IPS-NIHi11 (cell line): Measurements from ENCODE around the gene LYPD6B.

Experiments
- DNase-seq: peaks from one replicate; pipeline ENCODE4 v3.0.0; 2012; ENCODE audit warnings: mixed read lengths, low spot score

LYPD6B gene

DNA sequence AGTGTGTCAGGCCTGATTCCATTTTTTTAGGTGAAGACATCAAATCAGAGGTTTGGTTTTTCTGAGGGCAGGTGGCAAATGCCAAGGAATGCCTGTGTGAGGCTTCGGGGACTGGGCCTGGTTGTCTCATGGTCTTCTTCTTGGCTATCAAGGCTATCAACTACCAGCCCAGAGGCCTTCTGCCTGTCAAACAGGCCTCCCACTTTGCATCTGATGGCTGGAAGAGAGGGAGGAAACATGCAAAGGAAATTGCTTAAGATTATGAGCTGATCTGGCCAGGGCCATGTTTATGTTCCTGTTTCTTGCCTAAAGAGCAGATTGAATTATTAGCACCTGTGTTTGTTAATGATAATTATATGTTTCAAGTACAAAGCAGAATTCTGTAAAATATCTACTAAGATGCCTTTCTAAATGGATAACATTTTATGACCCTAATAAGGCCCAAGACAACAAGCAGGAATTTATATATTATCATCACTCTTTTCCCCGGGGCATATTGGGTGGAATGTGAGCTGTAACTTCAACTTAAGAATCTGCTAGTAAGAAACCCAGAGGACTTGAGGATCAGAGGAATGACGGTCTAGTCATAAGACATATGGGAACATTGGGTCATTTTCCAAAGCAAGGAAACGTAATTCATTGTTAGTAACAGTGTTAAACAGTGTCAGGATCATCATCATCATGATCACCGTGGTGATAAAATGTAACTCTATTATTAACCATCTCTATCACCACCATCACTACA is 123.2 kb downstream of the LYPD6B start:
- DNase-seq = no peak

DNA sequence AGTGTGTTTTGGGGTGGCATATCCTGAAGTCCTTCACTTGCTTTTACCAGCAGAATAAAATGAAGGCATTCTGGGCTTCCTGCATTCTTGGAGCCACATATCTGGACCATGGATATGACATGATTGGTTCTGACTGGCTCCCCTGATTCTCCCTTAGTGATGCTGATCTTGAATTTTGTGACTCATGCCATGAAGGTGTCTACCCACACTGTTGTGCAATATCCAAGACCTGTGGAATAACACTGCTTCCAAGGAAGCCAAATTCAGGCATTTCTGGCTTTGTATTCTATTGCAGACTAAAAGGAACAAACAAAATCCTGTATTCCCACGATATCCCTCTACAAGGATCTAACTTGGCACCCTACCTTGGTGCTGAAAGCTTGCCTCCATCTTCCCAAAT is 125.8 kb downstream of the LYPD6B start:
- DNase-seq = no peak

DNA sequence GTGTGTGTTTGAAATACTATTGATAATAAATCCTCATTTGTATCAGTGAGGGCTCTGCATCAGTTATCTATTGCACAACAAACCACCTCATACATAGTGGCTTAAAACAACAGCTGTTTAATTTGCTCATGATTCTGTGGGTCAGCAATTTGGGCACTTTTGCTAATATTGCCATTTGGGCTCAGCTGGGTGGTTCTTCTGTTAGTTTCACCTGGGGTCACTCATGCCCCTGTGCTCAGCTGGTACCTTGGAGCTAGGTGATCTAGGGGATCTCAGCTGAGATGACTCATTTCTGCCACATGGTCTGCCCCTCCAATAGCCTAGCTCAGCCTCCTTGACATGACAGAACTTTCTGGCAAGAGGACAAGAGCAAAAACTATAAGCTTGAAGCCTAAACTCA is 126.3 kb downstream of the LYPD6B start:
- no peak for DNase-seq

DNA sequence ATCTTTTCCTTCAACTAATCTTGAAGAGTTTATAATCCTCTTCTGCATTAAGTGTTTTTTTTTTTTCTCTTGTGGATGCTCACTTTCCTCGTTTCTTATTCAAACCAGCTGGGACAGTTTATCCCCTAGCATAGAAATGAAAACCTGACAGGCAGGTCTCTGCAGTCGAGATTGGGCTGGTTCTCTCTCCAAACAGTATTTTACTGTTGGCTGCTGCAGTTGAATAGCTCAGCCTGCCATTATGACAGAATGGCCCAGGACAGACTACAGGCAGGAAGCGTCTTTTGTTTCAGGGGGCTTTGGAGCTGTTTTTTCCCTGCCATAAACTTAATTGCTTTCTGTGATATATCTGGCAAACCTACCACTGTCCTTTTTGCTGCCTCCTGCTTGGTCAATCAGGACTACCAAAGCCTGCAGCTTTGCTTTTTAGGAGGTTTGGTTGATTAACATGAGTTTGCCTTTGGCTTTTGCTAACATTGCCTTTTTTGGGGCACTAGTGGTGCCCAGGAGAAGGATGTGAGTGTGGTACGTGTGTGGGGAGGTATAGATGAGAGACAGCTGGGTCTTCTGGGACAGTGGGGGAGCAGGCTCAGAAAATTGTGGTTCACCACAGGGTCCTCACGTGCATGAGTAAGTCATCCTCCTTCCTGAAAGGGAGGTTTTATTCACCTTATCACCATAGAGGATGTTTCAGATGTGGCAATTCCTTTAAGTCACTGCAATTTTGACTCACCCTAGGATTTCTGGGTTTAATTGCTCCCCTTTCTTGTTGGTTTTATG is 128.7 kb downstream of the LYPD6B start:
- no peak for DNase-seq

DNA sequence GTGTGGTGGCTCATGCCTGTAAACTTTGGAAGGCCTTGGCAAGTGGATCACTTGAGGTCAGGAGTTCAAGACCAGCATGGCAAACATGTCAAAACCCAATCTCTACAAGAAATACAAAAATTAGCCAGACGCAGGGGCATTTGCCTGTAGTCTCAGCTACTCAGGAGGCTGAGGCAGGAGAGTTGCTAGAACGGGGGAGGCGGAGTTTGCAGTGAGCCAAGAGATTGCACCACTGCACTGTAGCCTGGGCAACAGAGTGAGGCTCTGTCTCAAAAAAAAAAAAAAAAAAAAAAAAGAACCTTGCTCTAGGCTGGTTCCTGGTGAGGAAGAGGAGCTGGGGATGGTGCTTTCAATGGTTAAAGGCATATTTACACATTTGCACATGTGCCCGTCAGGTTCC is 129.4 kb downstream of the LYPD6B start:
- DNase-seq = no peak

DNA sequence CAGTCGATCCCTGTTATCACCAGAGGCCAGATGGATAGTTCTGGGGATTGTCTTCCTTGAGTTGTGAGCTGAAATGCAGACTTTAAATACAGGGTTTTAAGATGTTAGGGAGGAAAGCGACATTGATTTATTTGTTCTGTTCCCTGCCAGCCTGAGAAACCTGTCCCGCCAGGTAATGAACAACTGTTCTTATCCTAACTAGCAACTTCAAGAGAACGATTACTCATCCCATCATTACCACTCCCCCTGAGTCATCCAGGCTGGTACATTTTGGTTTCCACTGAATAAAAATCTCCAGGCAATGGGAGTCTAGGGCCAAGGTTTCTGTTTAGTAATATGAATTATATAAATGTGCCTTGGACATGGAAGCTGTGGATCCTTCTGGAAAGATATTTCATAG is 131.2 kb downstream of the LYPD6B start:
- peak; percentile 25 for DNase-seq

DNA sequence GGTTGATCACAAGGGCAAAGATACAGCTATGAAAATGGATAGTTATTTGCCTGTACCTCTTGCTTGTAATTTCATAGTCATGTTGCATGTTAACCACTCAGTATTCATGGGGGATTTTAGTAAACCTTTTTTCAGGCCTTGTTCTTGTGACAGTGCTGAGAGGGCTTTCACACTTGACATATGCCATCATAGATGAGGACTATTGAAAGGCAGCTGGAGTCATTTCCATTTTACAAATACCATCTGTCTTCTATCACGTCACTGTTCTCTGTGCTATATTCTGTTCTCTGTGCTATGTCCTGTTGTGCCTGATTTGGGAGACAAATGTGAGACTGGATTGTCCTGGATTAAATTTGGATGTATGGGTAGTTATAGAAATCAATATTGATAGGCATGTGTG is 131.7 kb downstream of the LYPD6B start:
- DNase-seq = no peak

DNA sequence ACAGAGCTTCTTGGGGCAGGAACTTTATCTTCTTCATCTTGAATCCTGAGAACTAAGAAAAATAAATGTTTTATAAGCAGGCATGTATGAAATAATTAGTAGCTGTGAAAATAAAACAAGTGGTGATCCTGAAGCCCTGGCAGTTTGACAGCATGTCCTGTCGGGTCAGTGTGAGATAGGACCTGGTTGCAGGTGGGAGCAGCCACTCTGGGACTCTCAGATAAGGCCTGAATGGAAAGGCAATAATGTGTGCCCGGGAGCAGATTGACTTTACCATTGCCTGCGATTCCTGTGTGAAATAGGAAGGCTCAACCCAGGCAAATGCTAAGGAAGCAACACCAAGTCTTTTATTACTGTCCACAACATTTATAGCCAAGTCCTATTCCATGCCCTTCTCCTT is 132.4 kb downstream of the LYPD6B start:
- no peak for DNase-seq

DNA sequence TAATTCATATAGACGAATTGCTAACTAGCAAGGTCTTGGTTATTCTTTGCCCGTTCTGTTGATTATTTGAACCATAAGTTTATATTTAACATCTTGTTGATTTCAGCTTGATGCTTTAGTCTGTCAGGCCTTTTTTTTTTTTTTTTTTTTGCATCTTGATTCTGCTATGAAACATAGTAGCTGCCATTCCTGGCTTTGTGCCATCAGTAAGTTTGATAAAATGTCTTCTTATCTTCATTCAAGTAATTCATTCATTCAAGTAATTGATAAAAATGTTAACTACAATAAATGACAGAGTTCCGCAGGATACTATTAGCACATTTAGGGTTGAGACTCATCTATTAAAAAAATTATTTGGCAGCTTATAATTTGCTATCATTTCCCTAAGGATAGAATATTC is 134.7 kb downstream of the LYPD6B start:
- DNase-seq = no peak

DNA sequence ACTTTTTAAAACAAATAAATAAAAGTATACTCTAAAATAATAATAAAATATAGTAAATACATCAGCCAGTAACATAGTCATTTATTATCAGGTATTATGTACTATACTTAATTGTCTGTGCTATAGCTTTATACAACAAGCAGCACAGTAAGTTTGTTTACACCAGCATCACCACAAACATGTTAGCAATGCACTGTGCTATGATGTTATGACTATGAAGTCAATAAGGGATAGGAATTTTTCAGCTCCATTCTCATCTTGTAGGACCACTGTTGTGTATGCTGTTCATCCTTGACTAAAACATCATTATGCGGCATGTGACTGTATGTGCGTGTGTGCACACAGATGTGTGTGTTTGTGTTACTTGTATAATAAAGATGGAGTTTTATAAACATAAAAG is 137.5 kb downstream of the LYPD6B start:
- no peak for DNase-seq

DNA sequence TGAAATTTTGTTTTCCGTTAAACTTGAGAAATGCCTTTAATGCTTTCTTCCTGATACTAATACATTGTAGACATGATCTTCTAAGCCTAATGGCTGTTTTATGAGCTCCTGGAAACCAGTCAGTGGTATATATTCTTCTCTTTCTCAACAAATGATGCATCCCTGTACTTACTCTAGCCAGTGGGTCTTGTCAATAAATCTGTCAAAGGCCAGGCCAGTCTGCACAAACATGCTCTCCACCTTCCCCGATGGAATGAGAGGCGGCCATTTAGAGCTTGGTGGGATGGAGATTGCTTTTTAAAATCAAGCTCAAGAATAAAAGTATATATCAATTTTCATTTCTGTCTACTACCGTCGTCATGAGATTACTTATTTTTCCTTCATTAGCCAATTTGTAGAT is 140.1 kb downstream of the LYPD6B start:
- DNase-seq = no peak

DNA sequence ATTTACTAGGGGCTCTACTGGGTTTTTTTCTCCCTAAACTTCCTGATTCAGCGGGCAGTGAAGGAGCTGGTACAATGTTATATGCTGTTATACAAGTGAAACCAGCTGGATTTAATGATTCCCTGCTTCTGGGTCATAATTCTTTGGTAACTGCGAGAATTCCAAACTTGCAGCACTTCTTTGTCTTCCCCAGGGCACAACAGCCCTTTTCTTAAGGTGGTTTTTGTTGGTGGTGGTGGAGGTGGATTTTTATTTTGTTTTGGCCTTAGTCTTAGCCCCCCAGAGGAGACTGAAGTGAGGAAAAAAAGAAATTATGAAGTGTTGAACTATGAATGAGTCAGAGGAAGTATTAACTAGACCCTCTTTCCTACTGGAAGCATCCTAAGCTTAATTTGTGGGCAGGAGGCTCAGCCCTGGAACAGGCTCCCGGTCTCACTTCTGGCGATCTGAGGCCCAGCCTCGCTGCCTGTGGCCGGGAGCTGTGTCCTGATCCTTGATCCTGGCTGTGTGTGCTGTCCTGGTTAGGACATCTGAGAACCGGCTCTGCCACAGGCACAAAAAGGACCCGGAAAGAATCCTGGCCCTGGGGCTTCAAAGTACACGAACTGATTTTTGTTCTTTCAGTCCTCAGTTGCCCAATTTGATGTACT is 141.9 kb downstream of the LYPD6B start:
- no peak for DNase-seq

DNA sequence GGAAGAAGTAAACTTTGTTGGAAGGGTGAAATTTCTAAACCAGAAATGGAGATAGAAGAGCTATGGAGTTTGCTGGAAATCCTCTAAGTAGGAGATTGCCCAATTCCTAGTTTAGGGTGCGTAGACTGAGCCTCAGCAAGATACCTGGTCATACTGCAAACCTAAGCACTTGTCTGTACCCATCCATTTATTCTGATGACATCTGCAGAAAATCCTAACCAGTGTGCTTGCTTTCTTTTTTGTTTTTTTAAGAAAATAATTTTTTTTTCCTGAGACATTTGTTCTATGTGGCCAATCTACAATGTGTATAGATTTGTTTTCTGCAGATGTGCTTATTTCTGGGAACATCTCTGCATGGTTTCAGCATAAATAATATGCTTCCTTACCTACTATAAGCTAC is 144.7 kb downstream of the LYPD6B start:
- no peak for DNase-seq

DNA sequence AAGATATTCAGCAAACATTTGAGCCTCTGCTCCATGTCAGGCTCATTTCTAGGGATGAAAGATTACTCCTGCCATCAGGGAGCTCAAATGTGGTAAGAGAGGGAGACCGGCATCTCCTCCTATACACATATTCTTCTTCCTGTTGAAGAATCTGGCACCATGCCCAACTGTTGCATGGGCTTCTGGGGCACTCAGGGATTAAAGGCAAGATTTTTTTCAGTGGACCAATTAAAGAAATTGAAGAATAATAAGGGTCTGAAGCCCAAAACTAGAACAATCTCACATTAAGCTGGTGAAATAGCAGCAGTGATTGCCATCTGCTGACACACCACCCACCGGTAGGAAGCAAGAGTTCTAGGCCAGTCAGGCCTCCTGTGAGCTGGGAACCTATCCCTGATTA is 146.5 kb downstream of the LYPD6B start:
- DNase-seq = no peak

DNA sequence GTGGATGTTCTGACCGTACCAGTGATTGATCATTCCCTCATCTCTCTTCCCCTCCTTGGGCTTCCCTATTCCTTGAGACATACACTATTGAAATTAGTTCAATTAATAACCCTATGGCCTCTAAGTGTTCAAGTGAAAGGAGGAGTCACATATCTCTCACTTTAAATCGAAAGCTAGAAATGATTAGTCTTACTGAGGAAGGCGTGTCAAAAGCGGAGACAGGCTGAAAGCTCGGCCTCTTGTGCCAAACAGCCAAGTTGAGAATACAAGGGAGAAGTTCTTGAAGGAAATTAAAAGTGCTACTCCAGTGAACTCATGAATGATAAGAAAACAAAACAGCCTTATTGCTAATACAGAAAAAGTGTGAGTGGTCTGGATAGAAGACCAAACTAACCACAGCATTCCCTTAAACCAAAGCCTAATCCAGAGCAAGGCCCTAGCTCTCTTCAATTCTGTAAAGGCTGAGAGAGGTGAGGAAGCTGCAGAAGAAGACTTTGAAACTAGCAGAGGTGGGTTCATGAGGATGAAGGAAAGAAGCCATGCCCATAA is 147.5 kb downstream of the LYPD6B start:
- DNase-seq = no peak

DNA sequence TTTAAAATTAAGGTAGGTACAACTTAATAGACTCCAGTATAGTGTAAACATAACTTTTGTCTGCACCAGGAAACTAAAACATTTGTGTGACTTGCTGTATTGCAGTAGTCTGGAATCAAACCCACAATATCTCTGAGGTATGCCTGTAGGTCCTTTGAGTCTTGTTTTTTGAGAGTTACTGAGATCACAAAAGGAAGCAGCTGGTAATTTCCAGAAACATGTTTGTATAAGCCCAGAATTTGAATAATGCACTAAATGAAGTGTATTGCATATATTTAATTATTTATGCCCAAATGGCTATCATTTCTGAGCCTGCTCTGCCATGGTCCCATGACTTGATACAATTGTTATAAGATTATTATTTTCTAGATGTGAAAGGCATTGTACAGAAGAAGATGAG is 148.6 kb downstream of the LYPD6B start:
- DNase-seq = no peak

DNA sequence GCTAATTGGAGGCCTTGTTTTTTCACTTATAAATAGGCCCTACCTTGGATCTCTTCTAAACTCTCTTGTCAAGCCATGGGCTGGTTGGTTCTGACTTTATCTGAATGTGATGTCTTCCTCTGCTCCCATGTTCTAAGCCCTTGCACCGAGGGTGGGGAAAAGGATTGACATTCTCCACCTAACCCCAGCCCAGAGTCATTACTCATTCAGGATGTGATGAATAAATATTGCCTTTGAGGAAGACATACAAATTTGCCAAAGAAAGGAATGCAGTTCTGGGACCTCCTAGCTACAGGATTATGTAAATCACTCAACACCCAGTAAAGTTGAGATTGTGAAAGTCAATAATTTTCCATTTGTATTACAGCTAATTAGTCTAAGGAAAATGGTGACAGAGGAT is 149.8 kb downstream of the LYPD6B start:
- DNase-seq = no peak

DNA sequence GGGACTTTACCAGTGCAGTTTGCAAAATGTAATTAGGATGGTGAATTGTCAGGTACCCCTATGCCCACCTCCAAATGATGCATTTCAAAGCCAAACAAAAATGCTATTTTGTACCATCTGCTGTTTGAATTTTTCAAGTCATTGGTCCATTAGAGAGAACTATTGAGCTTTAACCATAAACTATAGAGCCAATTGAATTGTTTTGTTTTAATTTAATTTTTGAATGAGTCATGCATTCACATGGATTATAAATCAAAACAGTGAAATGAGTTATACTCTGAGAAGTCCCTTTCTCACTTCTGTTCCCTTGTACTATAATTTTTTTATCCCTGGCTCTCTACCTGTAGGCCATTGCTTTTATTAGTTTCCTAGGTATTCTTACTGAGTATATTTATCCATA is 151.3 kb downstream of the LYPD6B start:
- DNase-seq = no peak

DNA sequence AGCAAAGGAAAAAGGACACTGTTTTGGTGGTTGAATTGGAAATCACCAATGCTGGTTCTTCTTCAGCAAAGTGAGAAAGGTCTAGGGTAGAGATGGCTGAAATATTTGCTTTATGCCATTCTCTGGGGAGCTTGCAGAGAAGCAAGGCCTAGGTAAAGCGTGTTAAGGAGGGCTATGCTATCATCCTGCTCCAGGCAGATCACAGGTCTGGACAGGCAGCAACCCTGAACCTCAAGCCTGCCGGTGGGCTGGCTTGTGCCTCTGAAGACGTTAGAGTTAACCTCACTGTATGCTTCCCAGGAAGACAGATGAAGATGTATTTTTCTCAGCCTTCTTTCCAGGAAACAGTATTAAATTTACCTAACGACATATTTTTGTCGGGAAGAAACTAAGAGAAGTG is 153.4 kb downstream of the LYPD6B start:
- no peak for DNase-seq

DNA sequence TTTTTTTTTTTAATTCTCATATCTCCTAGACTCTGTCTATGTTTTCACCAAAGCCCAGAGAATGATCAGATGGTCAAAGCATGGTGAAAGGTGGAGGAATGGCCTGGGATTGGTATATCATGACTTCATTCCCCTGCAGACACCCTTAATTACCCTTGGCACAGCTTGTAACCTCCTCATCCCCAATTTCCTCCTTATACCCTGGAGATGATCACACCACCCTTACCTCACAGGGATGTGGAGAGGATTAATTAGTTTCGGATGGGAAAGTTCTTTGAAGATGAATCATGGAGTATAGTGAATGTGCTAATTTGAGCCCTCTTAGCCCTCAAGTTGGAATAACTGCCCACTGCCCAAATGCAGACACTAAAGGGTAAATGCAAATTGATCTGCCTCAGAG is 153.9 kb downstream of the LYPD6B start:
- DNase-seq = no peak

DNA sequence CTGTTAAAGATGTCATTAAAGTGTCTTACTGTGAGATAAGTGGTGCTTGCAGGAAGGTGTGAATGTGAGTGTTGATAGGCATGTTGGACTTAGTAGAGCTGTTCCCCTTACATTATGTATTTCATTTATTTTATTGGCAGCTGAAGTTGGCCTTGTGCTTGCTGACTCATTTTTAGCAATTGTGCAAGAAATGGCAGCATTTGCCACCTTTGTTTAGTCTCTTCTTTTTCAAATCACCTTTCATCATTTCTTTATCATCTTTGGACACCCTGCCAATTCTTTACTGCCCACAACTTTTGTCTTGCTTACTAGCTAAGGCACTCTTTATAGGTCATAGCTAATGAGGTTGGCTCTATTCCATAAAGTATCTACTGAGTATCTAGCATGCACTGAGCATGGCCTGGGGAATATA is 161.6 kb downstream of the LYPD6B start:
- DNase-seq = no peak

DNA sequence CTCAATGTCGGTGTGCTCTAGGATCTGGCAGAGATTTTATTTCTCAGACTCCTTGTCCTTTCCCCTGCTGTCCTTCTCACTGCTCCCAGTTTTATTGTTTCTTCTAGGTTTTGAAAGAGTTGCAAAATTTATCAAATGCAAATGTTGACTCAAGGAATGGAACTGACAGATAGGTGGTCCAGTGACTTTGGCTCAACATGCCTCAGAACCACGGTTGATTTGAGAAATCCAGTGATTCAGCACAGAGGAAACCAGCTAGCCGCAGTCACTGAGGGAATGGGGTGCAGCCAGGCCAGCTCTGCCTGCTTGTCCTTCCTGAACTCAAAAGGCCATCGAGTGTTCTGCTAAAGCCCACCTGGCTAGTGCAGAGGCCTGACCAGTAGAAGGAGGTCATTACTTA is 166.2 kb downstream of the LYPD6B start:
- no peak for DNase-seq

DNA sequence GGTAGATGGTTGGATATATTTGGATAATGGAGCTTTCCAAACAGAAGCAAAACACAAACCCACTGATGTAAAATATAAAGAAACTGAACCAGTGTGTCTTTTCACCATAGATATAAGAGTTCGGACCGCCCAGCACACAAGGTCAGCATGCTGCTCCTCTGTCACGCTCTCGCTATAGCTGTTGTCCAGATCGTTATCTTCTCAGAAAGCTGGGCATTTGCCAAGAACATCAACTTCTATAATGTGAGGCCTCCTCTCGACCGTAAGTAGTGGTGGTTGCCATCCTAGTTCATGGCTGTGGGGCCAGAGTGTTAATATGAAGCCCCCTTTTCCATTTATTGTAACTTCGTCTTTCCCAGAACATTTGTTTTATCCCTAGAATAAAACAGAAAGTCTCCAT is 166.6 kb downstream of the LYPD6B start:
- DNase-seq = no peak
